ENCODE data around the gene CAAP1.

DNA sequence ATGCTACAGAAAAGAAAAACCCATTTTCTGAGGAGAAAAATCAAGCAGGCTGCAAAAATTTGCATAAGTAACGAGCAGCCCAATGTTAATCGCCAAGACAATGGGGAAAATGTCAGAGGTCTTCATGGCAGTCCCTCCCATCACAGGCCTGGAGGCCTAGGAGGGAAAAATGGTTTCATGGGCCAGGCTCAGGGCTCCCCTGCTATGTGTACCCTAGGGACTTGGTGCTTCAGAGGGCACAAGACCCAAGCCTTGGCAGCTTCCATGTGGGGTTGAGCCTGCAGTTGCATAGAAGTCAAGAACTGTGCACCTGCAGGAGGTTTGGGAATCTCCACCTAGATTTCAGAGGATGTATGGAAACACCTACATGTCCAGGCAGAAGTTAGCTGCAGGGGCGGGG lies 10.4 kb downstream of the CAAP1 start:
- TF ChIP-seq, protein P1, sequence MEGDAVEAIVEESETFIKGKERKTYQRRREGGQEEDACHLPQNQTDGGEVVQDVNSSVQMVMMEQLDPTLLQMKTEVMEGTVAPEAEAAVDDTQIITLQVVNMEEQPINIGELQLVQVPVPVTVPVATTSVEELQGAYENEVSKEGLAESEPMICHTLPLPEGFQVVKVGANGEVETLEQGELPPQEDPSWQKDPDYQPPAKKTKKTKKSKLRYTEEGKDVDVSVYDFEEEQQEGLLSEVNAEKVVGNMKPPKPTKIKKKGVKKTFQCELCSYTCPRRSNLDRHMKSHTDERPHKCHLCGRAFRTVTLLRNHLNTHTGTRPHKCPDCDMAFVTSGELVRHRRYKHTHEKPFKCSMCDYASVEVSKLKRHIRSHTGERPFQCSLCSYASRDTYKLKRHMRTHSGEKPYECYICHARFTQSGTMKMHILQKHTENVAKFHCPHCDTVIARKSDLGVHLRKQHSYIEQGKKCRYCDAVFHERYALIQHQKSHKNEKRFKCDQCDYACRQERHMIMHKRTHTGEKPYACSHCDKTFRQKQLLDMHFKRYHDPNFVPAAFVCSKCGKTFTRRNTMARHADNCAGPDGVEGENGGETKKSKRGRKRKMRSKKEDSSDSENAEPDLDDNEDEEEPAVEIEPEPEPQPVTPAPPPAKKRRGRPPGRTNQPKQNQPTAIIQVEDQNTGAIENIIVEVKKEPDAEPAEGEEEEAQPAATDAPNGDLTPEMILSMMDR (IDR thresholded peaks at IDR 0.05): no peak
- no peak for TF ChIP-seq POLR2A (IDR thresholded peaks at IDR 0.05)
- no peak for TF ChIP-seq EP300 (IDR thresholded peaks at IDR 0.05)
